ENCODE results near the gene OSCP1. TPM values are rescaled to one million over a fixed set of nuclear protein-coding genes. Genes with fewer than 3 reads are reported as not detected.

OSCP1 gene
- polyA plus RNA-seq, 1 of the 3 experiments (the other 2 are of a cell fraction), result 11.9 TPM

DNA sequence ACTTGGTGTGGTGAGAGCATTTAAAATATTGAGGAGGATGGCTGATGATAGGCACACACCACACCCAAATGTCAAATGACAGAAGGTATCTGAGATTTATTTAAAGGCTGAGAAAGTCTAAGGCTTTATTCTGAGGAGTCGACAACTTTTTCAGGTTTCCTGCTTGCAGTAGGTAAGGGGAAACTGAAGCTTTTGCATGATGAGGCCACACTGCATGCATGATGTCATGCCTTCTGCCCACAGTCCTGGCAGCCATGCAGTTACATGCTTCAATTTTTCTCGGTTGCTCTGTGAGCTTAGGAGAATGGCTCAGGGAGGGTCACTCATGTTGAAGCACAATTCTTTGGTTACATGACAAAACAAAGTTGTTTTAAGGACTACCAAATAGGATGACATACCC is 7.0 kb downstream of the OSCP1 start:
- H3K9ac ChIP-seq, result no peak overlapping the region
- no peaks in the 10 kb centered on the region for H3K79me2 ChIP-seq (ENCODE audit: insufficient read depth)

DNA sequence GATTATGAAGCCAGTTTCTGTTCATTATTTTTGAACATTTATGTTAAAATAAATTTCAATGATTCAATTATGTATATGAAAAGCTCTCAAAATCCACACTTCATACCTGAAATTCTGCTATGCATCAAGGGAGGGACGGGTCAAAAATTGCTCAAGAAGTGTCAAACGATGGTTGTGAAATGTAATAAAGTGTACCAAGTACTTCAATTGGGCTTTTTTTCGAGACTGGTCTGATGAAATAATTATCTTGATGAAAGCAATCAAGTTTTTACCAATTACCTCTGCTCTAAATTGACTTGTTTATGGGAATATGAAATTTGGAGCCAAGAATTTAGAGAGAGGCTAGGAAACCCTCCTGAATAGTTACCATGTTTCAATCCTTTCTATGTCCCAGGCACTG is 7.9 kb downstream of the OSCP1 start:
- TF ChIP-seq, protein P1, sequence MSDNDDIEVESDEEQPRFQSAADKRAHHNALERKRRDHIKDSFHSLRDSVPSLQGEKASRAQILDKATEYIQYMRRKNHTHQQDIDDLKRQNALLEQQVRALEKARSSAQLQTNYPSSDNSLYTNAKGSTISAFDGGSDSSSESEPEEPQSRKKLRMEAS (IDR thresholded peaks at IDR 0.05; ENCODE audit: low read depth), result no peak
- TF ChIP-seq RCOR1 (IDR thresholded peaks at IDR 0.05; ENCODE audit: low read length), result no peak
- no peak for TF ChIP-seq FOXJ3 (CRISPR knock-in tag; IDR thresholded peaks at IDR 0.05)
- TF ChIP-seq GATA2 (CRISPR knock-in tag; IDR thresholded peaks at IDR 0.05), result no peak
- no peak for TF ChIP-seq TAF1 (IDR thresholded peaks at IDR 0.05; ENCODE audit: borderline replicate concordance, low read depth, low read length)
- TF ChIP-seq, protein P2, sequence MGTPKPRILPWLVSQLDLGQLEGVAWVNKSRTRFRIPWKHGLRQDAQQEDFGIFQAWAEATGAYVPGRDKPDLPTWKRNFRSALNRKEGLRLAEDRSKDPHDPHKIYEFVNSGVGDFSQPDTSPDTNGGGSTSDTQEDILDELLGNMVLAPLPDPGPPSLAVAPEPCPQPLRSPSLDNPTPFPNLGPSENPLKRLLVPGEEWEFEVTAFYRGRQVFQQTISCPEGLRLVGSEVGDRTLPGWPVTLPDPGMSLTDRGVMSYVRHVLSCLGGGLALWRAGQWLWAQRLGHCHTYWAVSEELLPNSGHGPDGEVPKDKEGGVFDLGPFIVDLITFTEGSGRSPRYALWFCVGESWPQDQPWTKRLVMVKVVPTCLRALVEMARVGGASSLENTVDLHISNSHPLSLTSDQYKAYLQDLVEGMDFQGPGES (IDR thresholded peaks at IDR 0.05; ENCODE audit: low read depth, low read length), result no peak
- TF ChIP-seq NRF1 (IDR thresholded peaks at IDR 0.05; ENCODE audit: low read depth, low read length), result no peak
- peaks cover 2 to 4% of the 10 kb centered on the region in 2 experiments for H3K36me3 ChIP-seq (replicated peaks in 1 of 2; ENCODE audit: control insufficient read depth in 1 of 2, insufficient read depth in 2 of 2, low read length in 1 of 2)
- H4K20me1 ChIP-seq (ENCODE audit: insufficient read depth), result no peaks in the 10 kb centered on the region
- H3K9me2 ChIP-seq, result no peaks in the 10 kb centered on the region
- H3K4me3 ChIP-seq (ENCODE audit: low read depth in 2 of 2, low read length in 1 of 2), result no peak overlapping the region
- no peak overlapping the region for H2AFZ ChIP-seq (ENCODE audit: low read depth)
- ChIA-PET CTCF (no interaction called here), POLR2A (no interaction called here)
- DNase-seq, result no peak
- H3K9ac ChIP-seq, result no peak overlapping the region
- no peaks in the 10 kb centered on the region for H3K4me1 ChIP-seq (ENCODE audit: control insufficient read depth in 1 of 2, insufficient read depth in 2 of 2, low read depth in 1 of 2, low read length in 1 of 2)
- H3K9me3 ChIP-seq, result no peaks in the 10 kb centered on the region
- no peak overlapping the region for H3K4me2 ChIP-seq
- 79% methylated on average over 3 of the region's 3 CpGs for WGBS (ENCODE audit: low lambda C conversion rate)
- H3K27ac ChIP-seq (ENCODE audit: low read depth in 2 of 2, low read length in 1 of 2), result no peak overlapping the region
- no peaks in the 10 kb centered on the region for H3K79me2 ChIP-seq (ENCODE audit: insufficient read depth)
- no peaks in the 10 kb centered on the region for H3K27me3 ChIP-seq (ENCODE audit: insufficient read depth)
- H3F3A ChIP-seq (replicated peaks; ENCODE audit: insufficient read depth), result no peaks in the 10 kb centered on the region

More for the DNA sequence above, 7.0 kb downstream of the OSCP1 start:
- Histone ChIP-seq H3F3A (replicated peaks; ENCODE audit: insufficient read depth) (peaks cover under 1% of the 10 kb centered on the region), H4K20me1 (ENCODE audit: insufficient read depth) (no peaks in the 10 kb centered on the region), H3K27ac (ENCODE audit: low read depth in 2 of 2, low read length in 1 of 2) (no peak overlapping the region), H3K4me2 (no peak overlapping the region), H2AFZ (ENCODE audit: low read depth) (no peak overlapping the region), H3K36me3 (replicated peaks in 1 of 2; ENCODE audit: control insufficient read depth in 1 of 2, insufficient read depth in 2 of 2, low read length in 1 of 2) (peaks cover 2 to 4% of the 10 kb centered on the region in 2 experiments), H3K27me3 (ENCODE audit: insufficient read depth) (no peaks in the 10 kb centered on the region), H3K4me3 (ENCODE audit: low read depth in 2 of 2, low read length in 1 of 2) (no peak overlapping the region), H3K9me3 (no peaks in the 10 kb centered on the region), H3K9me2 (no peaks in the 10 kb centered on the region), H3K4me1 (ENCODE audit: control insufficient read depth in 1 of 2, insufficient read depth in 2 of 2, low read depth in 1 of 2, low read length in 1 of 2) (peaks cover 0 to 1% of the 10 kb centered on the region in 2 experiments; a peak in 1 of 4 replicates)
- 89% methylated on average over 2 of the region's 2 CpGs for WGBS (ENCODE audit: low lambda C conversion rate)
- TF ChIP-seq CHD2 (IDR thresholded peaks at IDR 0.05; ENCODE audit: low read length, partially characterized antibody), result no peak
- no peak for TF ChIP-seq EZH2phosphoT487 (IDR thresholded peaks at IDR 0.05; ENCODE audit: borderline replicate concordance, low read depth)
- no peak for TF ChIP-seq RFX5 (IDR thresholded peaks at IDR 0.05; ENCODE audit: low read length)
- no peak for TF ChIP-seq SIN3A (IDR thresholded peaks at IDR 0.05; ENCODE audit: borderline replicate concordance, low read depth, low read length)
- TF ChIP-seq GATA2 (CRISPR knock-in tag; IDR thresholded peaks at IDR 0.05), result no peak
- TF ChIP-seq, protein P3, sequence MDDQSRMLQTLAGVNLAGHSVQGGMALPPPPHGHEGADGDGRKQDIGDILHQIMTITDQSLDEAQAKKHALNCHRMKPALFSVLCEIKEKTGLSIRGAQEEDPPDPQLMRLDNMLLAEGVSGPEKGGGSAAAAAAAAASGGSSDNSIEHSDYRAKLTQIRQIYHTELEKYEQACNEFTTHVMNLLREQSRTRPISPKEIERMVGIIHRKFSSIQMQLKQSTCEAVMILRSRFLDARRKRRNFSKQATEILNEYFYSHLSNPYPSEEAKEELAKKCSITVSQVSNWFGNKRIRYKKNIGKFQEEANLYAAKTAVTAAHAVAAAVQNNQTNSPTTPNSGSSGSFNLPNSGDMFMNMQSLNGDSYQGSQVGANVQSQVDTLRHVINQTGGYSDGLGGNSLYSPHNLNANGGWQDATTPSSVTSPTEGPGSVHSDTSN (IDR thresholded peaks at IDR 0.05), result no peak
- TF ChIP-seq, protein P4, sequence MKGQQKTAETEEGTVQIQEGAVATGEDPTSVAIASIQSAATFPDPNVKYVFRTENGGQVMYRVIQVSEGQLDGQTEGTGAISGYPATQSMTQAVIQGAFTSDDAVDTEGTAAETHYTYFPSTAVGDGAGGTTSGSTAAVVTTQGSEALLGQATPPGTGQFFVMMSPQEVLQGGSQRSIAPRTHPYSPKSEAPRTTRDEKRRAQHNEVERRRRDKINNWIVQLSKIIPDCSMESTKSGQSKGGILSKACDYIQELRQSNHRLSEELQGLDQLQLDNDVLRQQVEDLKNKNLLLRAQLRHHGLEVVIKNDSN (IDR thresholded peaks at IDR 0.05; ENCODE audit: borderline replicate concordance, low read depth), result no peak
- TF ChIP-seq YY1 (IDR thresholded peaks at IDR 0.05; ENCODE audit: low read depth), result no peak
- no peak for TF ChIP-seq POLR2AphosphoS5 (IDR thresholded peaks at IDR 0.05; ENCODE audit: low read depth, low read length)
- TF ChIP-seq FOXM1 (IDR thresholded peaks at IDR 0.05; ENCODE audit: low read depth), result no peak
- no peak for TF ChIP-seq ELF1 (IDR thresholded peaks at IDR 0.05)
- no peak for TF ChIP-seq MXI1 (IDR thresholded peaks at IDR 0.05; ENCODE audit: low read depth, low read length)
- TF ChIP-seq TEAD4 (IDR thresholded peaks at IDR 0.05; ENCODE audit: borderline replicate concordance, insufficient read depth), result no peak
- no peak for TF ChIP-seq RCOR1 (IDR thresholded peaks at IDR 0.05; ENCODE audit: low read length)
- no peak for TF ChIP-seq FOXJ3 (CRISPR knock-in tag; IDR thresholded peaks at IDR 0.05)
- TF ChIP-seq, protein P2 (IDR thresholded peaks at IDR 0.05; ENCODE audit: low read depth, low read length), result no peak
- no peak for TF ChIP-seq TCF12 (IDR thresholded peaks at IDR 0.05)
- CTCF ChIA-PET, result no interaction called here
- POLR2A ChIA-PET, result no interaction called here
- no peak for DNase-seq

Measured in SK-N-SH (cell line).